GM12865 (cell line): Measurements from ENCODE around the gene RAB20.
A peak's percentile ranks its signal among the peaks of the same experiment; 100 is the strongest.

ENCODE experiments used
- DNase-seq: peaks from one replicate; pipeline ENCODE4 v3.0.0; 2010; ENCODE audit warnings: low read depth
- H3K4me3 ChIP-seq: 2 replicates; pipeline ENCODE4 v1.5.1; 2011; ENCODE audit warnings: mild to moderate bottlenecking, low read depth, low read length, control low read depth
- TF ChIP-seq, protein P1 (sequence below): IDR thresholded peaks from 2 replicates; pipeline ENCODE4 v1.5.1; 2011; ENCODE audit warnings: low read length, control low read depth, low read depth, inconsistent platforms; ENCODE audit not compliant: insufficient read depth; ENCODE audit errors: missing control alignments

The RAB20 gene

DNA sequence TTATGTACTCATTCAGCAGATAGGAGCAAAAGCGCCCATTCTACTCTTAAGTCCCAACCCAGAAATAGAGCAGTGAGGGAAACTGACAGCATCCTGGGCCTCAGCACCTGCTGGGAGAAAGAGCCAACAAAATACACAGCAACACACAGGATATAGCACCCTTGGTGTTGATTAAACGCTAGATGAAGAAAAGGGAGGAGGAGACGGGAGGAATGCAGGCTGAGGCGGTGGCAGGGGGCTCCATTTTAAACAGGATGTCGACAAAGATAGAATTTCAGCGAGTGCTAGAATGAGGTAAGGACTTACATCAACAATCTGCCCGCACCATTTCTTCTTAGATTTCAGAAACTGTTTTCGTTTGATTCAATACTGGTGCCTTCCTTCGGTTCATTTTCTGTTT is 4.6 kb upstream of the RAB20 start:
- no peak overlapping the region for H3K4me3 ChIP-seq
- no peak for DNase-seq
- TF ChIP-seq, protein P1, sequence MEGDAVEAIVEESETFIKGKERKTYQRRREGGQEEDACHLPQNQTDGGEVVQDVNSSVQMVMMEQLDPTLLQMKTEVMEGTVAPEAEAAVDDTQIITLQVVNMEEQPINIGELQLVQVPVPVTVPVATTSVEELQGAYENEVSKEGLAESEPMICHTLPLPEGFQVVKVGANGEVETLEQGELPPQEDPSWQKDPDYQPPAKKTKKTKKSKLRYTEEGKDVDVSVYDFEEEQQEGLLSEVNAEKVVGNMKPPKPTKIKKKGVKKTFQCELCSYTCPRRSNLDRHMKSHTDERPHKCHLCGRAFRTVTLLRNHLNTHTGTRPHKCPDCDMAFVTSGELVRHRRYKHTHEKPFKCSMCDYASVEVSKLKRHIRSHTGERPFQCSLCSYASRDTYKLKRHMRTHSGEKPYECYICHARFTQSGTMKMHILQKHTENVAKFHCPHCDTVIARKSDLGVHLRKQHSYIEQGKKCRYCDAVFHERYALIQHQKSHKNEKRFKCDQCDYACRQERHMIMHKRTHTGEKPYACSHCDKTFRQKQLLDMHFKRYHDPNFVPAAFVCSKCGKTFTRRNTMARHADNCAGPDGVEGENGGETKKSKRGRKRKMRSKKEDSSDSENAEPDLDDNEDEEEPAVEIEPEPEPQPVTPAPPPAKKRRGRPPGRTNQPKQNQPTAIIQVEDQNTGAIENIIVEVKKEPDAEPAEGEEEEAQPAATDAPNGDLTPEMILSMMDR, result no peak

DNA sequence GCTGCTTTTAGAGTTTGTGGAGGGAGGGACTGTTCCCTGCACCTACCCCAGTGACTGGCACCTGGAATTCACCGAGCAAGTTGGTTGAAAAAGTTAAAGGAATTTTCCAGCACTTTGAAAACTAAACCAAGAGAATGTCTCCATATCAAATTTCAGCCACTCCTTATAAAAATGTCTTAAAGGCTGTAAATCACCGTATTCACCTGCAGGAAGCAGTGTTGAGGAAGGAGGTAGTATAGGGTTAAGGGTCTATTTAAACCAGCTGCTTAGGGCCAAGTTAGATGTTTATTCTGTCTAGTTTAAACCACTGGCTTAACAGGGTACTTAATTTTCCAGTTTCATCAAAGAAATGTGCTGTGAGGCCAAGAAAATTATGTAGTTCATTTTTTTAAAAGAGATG is 3.8 kb upstream of the RAB20 start:
- TF ChIP-seq, protein P1, result no peak
- H3K4me3 ChIP-seq, result no peak overlapping the region
- DNase-seq, result no peak

DNA sequence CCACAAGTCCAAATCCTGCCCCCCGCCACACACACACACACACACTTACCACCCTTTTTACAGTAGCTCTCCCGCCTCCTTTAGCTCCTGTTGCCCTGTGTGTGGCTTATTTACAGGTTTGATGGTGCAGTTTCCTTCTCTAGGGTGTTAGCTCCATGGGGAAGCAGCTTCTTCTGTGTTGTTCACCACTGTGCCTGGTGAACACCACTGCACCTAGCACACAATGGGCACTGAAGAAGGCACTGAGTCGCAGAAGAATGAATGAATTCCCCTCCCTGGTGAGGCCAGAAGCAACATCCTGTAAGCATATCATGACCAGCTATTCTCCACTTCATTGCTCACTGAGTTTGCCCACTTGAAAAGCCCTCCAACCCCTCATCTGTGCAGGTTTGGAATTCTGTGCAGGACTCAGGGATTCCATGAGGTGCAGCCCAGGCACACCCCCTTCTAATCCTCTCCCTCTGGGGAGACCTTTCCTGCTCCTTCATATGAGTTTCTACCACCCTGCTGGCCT is 3.0 kb upstream of the RAB20 start:
- DNase-seq, result no peak
- H3K4me3 ChIP-seq, result no peak overlapping the region
- TF ChIP-seq, protein P1, result no peak

DNA sequence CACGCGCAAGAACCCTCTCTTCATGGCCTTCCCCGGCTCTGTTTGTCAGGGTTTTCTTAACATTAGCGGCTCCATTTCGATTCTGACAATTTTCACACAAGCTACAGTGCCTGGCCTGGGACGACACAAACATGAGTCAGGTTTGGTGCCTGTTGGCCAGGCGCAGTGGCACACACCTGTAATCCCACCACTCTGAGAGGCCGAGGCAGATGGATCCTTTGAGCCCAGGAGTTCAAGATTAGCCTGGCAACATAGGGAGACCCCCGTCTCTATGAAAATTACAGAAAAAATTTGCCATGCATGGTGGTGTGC is 1.9 kb upstream of the RAB20 start:
- H3K4me3 ChIP-seq, result no peak overlapping the region
- TF ChIP-seq, protein P1, result no peak
- no peak for DNase-seq

DNA sequence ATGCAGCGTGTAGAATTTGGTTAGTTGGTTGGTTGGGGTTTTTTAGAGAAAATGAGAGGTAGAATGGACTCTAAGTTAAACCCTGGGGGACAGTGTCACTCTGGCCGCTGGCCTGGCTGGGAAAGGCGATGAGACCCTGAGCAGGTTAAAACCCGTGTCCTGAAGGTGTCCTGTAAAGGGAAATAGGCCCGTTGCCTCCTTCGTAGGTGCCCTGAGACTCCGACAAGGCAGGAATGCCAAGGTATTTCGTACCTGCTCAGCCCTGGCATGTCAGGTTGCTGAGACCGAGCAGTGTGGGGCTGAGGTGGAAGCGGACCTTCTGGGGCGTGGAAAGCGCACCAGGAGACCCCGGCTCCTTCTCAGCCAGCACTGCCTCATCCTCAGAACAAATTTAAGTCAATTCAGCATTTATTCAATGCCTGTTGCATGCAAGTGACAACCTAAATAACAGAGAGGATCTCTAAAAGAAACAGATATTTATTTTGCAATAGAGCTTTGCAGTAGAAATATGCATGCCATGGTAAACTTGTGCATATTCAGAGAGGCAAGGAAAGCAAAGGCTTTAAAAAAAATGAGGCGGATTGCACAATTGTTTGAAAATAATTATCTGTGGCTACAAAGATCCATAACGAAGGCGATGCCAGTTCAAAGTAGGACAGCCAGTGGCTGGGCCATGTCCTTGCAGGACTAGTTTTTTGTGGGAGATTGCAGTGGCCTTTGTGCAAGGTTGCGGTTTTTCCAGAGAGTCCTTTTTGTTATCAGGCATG is 1.4 kb upstream of the RAB20 start:
- DNase-seq, result no peak
- TF ChIP-seq, protein P1, result no peak
- H3K4me3 ChIP-seq, result no peak overlapping the region

DNA sequence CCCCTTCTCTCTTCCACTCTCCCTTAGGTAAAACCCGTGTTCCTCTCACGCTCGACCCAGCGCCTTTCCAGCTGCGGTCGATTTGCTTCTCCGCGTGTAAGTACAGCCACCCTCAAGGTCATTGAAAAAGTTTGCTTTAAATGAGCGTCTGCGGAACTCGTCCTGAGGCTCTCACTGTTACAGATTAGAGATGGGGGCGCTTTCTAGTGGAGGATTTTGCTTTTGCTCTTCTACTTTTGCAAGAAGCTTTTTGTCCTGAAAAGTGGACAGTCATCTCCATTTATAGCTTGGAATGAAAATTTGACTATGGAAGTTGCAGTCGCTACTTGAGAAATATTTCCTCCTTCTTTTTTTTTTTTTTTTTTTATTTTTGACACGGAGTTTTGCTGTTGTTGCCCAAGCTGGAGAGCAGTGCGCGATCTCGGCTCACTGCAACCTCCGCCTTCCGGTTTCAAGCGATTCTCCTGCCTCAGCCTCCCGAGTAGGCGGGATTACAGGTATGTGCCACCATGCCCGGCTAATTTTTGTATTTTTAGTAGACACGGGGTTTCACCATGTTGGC is 595 bp upstream of the RAB20 start:
- peak overlapping the region; percentile 77 for H3K4me3 ChIP-seq
- DNase-seq, result no peak
- TF ChIP-seq, protein P1, result no peak
